Activated CD4-positive, alpha-beta T cell treated with anti-CD3 and anti-CD28 coated beads, Interleukin-2, amount 10 ng/mL, durations not matched to agents 24 days and 14 days (primary cell): ENCODE measurements around the gene B4GALNT1. TPM values are rescaled to one million over a fixed set of nuclear protein-coding genes. Genes with fewer than 3 reads are reported as not detected.

Experiments
- DNase-seq: peaks from one replicate; pipeline ENCODE4 v3.0.0; 2022
- H3K27ac Mint-ChIP-seq: one replicate; pipeline ENCODE4 v1.8.0; 2022; ENCODE audit warnings: mild to moderate bottlenecking, mixed read lengths
- H3K27me3 Mint-ChIP-seq: one replicate; pipeline ENCODE4 v1.8.0; 2022; ENCODE audit warnings: mixed read lengths
- H3K36me3 Mint-ChIP-seq: one replicate; pipeline ENCODE4 v1.8.0; 2022; ENCODE audit warnings: low read depth, mild to moderate bottlenecking, mixed read lengths
- H3K4me1 Mint-ChIP-seq: one replicate; pipeline ENCODE4 v1.8.0; 2021; ENCODE audit warnings: mixed read lengths
- H3K4me3 Mint-ChIP-seq: one replicate; pipeline ENCODE4 v1.8.0; 2022; ENCODE audit warnings: mild to moderate bottlenecking, moderate library complexity, mixed read lengths
- H3K9me3 Mint-ChIP-seq: one replicate; pipeline ENCODE4 v1.8.0; 2021; ENCODE audit warnings: mixed read lengths
- intact Hi-C: fragments of 100-400 bp; cut with micrococcal nuclease; formaldehyde crosslinking; loops from one replicate; pipeline ENCODE4 v1.15.1; 2023
- total RNA-seq: library from RNA; stranded (reverse); gene quantifications from 2 replicates; pipeline ENCODE4 v1.2.3, GENCODE V29; 2022

B4GALNT1 gene
- total RNA-seq, 1 donor from 2014 or later = 5.7 TPM

DNA sequence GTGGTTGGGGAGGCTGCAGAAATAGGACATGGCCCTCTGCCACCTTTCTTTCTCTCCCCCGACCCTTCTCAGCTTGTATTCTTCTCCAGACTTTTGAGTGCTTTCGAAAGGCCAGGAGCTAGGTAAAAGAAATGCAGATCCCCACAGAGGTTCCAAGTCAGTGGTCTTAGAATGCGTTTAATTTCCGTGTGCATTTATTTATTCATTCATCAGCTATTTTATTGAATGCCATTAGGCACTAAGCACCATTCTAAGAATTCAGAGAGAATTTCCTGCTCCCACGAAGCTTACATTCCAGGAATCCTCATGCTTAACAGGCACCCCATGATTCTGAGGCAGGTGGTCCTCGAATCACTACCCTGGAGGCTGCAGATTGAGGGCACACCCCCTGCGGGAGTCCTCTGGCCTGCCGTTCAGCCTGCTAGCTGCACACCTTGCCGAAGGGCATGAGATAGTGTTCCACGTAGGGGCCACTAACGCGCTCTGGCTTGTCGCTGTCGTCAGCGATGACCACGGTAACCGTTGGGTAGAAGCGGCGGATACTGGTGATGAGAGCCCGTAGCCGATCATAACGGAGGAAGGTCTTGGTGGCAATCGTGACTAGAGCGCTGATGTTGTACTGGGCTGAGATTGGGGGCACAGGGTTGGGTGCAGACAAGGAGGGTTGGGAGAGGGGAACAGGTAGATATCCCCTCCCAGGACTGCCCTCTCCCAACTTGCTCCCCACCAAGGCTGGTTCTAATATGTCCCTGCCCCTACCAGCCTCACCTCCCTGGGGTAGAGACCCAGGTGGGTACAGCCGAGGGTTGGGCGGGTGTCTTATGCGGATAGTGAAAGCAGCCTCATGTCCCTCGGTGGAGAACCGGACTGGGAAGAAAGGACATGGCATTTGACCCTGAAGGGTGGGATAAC, 4.5 kb downstream of the B4GALNT1 start:
- peak; percentile 48 for DNase-seq
- Mint-ChIP-seq H3K4me1 (peaks cover 15% of the 10 kb centered on the region), H3K4me3 (peak overlapping the region; percentile 50), H3K27me3 (peaks cover 86% of the 10 kb centered on the region), H3K9me3 (no peaks in the 10 kb centered on the region), H3K27ac (no peak overlapping the region), H3K36me3 (peaks cover 3% of the 10 kb centered on the region)
- intact Hi-C loops = no loop called here

DNA sequence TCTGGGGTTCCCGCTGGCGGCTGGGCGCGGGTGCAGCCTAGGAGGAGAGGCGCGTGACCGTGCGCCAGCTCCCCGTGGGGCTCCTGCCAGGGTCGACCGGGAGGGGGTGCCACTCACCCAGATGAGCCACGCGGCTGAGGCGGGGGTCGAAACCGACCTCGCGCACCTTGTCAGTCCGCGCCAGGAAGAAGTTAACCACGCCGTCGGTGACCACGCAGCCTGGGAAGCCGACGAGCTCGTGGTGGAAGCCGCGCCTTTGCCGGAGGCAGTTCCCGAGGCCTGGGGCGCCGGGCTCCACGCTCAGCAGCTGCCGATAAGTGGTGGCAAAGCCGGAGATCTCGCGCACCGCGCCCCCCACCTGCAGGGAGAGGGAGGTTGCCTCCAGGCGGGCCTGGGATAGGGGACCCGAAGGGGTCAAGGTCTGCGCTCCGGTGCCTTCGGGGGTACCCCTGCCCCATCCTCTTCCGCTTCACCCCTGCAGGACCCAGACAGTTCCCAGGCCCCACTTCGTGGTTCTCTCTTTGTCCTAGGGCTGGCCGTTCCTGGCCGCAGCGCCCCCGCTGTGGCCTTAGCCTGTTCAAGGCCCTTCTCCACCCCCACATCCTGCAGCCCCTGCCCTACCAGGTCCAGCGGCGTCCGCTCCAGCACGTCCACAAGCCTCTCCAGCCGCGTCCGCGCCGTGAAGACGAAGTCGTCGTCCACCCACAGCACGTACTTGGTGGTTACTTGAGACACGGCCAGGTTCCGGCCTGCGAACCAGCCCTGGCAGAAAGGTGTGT, 5.3 kb downstream of the B4GALNT1 start:
- Mint-ChIP-seq H3K27me3 (peaks cover 90% of the 10 kb centered on the region), H3K4me3 (peak overlapping the region; percentile 58)
- DNase-seq = peak; percentile 76

DNA sequence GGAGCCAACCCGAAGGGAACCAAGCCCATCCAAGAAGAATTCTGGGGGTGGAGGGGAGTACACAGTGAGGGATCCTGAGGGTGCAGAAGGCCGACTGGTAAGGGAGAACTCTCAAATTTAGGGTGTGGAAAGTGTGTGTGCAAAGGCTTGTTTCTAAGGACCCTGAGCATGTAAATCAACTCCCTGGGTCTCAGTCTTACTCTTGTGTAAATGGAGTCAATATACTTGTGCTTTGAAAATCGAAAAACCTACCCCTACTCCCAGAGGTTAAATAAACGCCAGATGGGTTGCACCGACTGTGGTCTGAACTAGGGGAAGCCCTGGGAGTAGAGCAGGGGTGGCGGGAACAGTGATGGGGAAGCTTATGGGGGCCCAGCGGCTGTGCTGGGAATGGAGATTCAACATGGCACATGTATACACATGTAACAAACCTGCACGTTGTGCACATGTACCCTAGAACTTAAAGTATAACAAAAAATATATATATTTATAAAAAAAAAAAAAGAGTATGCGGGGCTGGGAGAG, 6.0 kb downstream of the B4GALNT1 start:
- peaks cover 3% of the 10 kb centered on the region for H3K36me3 Mint-ChIP-seq
- peaks cover 94% of the 10 kb centered on the region for H3K27me3 Mint-ChIP-seq
- no peak for DNase-seq
- no peak overlapping the region for H3K27ac Mint-ChIP-seq
- H3K4me3 Mint-ChIP-seq = peak overlapping the region; percentile 45
- peaks cover 13% of the 10 kb centered on the region for H3K4me1 Mint-ChIP-seq
- intact Hi-C loops = no loop called here
- no peaks in the 10 kb centered on the region for H3K9me3 Mint-ChIP-seq

More for the DNA sequence above, 5.3 kb downstream of the B4GALNT1 start:
- H3K9me3 Mint-ChIP-seq = no peaks in the 10 kb centered on the region
- intact Hi-C loops = no loop called here
- peaks cover 3% of the 10 kb centered on the region for H3K36me3 Mint-ChIP-seq
- no peak overlapping the region for H3K27ac Mint-ChIP-seq
- peaks cover 10% of the 10 kb centered on the region for H3K4me1 Mint-ChIP-seq

- intact Hi-C loops = no loop called here
- H3K27ac Mint-ChIP-seq = no peak overlapping the region
- DNase-seq = no peak
- H3K36me3 Mint-ChIP-seq = peaks cover 3% of the 10 kb centered on the region
- no peaks in the 10 kb centered on the region for H3K9me3 Mint-ChIP-seq
- peaks cover 95% of the 10 kb centered on the region for H3K27me3 Mint-ChIP-seq
- H3K4me3 Mint-ChIP-seq = no peak overlapping the region
- peaks cover 13% of the 10 kb centered on the region for H3K4me1 Mint-ChIP-seq
These were observed 6.7 kb downstream of the B4GALNT1 start for GRCh38 chr12:57626111-57626920.

GRCh38 chr12:57625261-57626032, 7.6 kb downstream of the B4GALNT1 start:
- no peak overlapping the region for H3K27ac Mint-ChIP-seq
- no peak overlapping the region for H3K4me3 Mint-ChIP-seq
- no peak for DNase-seq
- peaks cover 22% of the 10 kb centered on the region for H3K4me1 Mint-ChIP-seq
- intact Hi-C loops = no loop called here
- no peaks in the 10 kb centered on the region for H3K9me3 Mint-ChIP-seq
- H3K36me3 Mint-ChIP-seq = peaks cover 2% of the 10 kb centered on the region
- peaks cover 95% of the 10 kb centered on the region for H3K27me3 Mint-ChIP-seq

DNA sequence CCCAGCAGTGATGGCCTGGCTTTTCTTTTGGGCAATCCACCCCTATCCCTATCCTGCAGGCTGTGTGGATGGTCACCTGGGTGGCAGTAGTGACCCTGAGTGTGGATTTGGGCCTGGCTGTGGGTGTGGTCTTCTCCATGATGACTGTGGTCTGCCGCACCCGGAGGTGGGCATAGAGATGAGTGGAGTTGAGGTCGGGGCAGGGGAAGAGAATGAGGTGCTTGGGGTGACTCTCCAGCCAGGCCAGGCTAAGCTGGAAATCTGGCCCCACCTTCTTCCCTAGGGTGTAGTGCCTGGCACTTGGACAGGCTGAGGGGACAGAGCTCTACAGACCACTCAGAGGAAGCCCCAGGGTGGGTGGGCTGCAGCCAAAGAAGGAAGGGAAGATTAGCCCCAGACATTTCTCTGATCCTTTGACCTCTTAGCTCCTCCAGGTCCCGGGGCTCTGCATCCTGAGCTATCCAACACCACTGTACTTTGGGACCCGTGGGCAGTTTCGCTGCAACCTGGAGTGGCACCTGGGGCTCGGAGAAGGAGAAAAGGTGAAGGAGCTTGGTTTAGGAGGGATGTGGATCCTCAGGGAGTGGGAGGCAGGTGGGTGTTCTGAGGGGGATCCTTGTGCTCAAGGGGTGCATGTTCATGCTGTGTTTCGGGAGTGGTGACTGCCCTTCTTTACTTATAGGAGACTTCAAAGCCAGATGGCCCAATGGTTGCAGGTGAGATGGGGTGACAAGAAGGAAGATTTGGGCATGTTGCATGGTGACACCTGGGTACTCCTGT, 8.4 kb downstream of the B4GALNT1 start:
- DNase-seq = no peak
- Mint-ChIP-seq H3K4me3 (no peak overlapping the region), H3K9me3 (no peaks in the 10 kb centered on the region), H3K4me1 (peaks cover 25% of the 10 kb centered on the region), H3K36me3 (peaks cover 3% of the 10 kb centered on the region), H3K27me3 (peaks cover 96% of the 10 kb centered on the region), H3K27ac (no peak overlapping the region)
- intact Hi-C loops = loop anchor here (5.0 kb wide), 1 partner anchor 162 kb away; no protein-coding TSS in a partner anchor

GRCh38 chr12:57623811-57624390, 9.1 kb downstream of the B4GALNT1 start:
- DNase-seq = no peak
- Mint-ChIP-seq H3K4me1 (peaks cover 29% of the 10 kb centered on the region), H3K27me3 (peaks cover 95% of the 10 kb centered on the region), H3K4me3 (no peak overlapping the region), H3K27ac (no peak overlapping the region), H3K9me3 (no peaks in the 10 kb centered on the region), H3K36me3 (peaks cover 2% of the 10 kb centered on the region)
- intact Hi-C loops = loop anchor here (5.0 kb wide), 1 partner anchor 162 kb away; no protein-coding TSS in a partner anchor

DNA sequence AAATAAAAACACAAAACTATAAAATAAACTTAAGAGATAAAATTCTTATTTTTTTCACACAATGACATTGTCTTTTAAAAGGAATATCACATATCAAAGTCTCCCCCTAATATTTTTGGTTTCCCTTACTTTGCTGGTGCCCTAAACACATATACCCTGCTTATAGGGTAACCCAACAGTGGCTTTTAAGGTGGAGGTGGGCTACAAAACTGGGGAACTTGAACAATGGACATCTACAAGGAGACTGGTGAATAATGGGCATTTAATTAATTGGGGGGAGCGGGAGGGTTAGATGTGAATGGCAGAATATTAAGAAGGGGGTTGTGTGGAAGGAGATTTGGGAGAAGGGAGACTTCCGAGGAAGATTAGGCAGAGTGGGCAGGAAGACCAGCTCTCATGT, 9.6 kb downstream of the B4GALNT1 start:
- peaks cover 29% of the 10 kb centered on the region for H3K4me1 Mint-ChIP-seq
- peaks cover 2% of the 10 kb centered on the region for H3K36me3 Mint-ChIP-seq

GRCh38 chr12:57622293-57623245, 10.4 kb downstream of the B4GALNT1 start:
- no peaks in the 10 kb centered on the region for H3K9me3 Mint-ChIP-seq
- H3K36me3 Mint-ChIP-seq = peaks cover 2% of the 10 kb centered on the region
- H3K4me3 Mint-ChIP-seq = peak overlapping the region; percentile 88
- H3K4me1 Mint-ChIP-seq = peaks cover 26% of the 10 kb centered on the region
- no peak for DNase-seq
- peak overlapping the region; percentile 22 for H3K27ac Mint-ChIP-seq
- H3K27me3 Mint-ChIP-seq = peaks cover 96% of the 10 kb centered on the region
- intact Hi-C loops = loop anchor here (5.0 kb wide), 1 partner anchor 160 kb away; no protein-coding TSS in a partner anchor

More for the DNA sequence above, 9.6 kb downstream of the B4GALNT1 start:
- Mint-ChIP-seq H3K27me3 (peaks cover 94% of the 10 kb centered on the region), H3K4me3 (no peak overlapping the region), H3K9me3 (no peaks in the 10 kb centered on the region), H3K27ac (no peak overlapping the region)
- no peak for DNase-seq
- intact Hi-C loops = loop anchor here (5.0 kb wide), 1 partner anchor 161 kb away; no protein-coding TSS in a partner anchor

DNA sequence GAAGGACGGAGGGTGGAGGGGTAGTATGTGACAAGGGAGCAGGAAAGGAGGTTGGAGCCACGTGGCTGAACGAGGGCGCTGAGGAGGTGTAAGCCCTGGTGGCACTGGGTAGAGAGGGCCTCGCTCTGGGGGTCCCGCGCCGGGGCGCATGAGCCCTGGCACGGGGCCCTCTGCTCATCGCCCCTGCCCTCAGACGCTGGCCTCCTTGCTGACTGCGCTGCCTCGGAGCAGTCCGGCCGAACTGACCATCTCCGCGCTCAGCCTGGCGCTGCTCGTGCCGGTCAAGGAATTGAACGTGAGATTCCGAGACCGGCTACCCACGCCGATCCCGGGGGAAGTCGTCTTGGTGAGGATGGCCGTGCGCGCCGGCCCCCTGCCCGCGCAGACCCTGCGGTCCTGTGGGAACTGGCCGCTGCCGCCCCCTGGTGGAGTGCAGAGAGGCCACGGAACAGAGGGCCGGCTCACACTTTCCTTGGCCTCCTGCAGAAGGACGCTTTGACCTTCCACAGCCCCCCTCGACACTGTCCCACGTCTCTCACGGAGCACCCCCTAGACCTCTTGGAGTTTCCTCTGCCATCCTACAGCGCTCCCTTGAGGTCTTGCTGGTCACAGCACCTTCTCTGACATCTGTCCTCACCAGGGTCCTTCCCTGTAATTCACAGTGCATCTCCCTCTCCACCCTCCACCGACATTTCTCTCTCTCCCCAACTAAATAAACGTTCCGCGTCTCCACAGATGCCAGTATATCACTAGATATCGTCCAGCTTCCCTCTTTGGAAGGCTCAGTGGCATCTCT, 11.3 kb downstream of the B4GALNT1 start:
- H3K4me1 Mint-ChIP-seq = peaks cover 22% of the 10 kb centered on the region
- intact Hi-C loops = loop anchor here (1.0 to 5.0 kb wide), 4 partner anchors 8 to 159 kb away; partner anchors contain the start of gene PIP4K2C
- H3K9me3 Mint-ChIP-seq = no peaks in the 10 kb centered on the region
- peak; percentile 89 for DNase-seq
- H3K27ac Mint-ChIP-seq = peak overlapping the region; percentile 43
- peaks cover 2% of the 10 kb centered on the region for H3K36me3 Mint-ChIP-seq
- H3K27me3 Mint-ChIP-seq = peaks cover 96% of the 10 kb centered on the region
- H3K4me3 Mint-ChIP-seq = peak overlapping the region; percentile 88
